Measurements from ENCODE around the gene MAP1LC3B.

Gene MAP1LC3B

DNA sequence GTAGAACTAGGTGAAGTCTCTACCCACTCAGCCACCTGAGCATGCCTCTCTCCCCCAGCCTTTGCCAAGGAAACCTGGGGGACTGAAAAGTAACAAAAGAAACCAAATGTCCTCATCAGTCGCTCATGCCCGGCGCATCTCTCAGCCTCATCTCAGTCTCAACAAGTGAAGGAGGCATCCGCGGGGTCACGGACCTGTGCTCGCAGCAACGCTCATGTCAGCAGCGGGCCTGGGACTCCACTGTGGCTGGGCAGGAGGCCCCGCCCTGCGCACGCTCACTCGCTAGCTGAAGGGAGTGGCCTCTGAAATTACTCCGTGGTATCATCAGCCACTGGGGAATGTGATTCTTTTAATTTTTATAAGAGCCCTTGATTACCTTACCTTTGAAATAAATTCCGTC is 31.3 kb downstream of the MAP1LC3B start:
- H3K27me3 ChIP-seq (ENCODE audit: control insufficient read depth, low read length), result no peaks in the 10 kb centered on the region
- no peaks in the 10 kb centered on the region for H3K36me3 ChIP-seq (ENCODE audit: control insufficient read depth, low read length)
- TF ChIP-seq, protein P1, sequence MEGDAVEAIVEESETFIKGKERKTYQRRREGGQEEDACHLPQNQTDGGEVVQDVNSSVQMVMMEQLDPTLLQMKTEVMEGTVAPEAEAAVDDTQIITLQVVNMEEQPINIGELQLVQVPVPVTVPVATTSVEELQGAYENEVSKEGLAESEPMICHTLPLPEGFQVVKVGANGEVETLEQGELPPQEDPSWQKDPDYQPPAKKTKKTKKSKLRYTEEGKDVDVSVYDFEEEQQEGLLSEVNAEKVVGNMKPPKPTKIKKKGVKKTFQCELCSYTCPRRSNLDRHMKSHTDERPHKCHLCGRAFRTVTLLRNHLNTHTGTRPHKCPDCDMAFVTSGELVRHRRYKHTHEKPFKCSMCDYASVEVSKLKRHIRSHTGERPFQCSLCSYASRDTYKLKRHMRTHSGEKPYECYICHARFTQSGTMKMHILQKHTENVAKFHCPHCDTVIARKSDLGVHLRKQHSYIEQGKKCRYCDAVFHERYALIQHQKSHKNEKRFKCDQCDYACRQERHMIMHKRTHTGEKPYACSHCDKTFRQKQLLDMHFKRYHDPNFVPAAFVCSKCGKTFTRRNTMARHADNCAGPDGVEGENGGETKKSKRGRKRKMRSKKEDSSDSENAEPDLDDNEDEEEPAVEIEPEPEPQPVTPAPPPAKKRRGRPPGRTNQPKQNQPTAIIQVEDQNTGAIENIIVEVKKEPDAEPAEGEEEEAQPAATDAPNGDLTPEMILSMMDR (IDR thresholded peaks at IDR 0.05; ENCODE audit: low read depth, low read length, poor library complexity, severe bottlenecking), result no peak
- TF ChIP-seq EZH2phosphoT487 (IDR thresholded peaks at IDR 0.05; ENCODE audit: borderline replicate concordance, low read length), result no peak
- H4K20me1 ChIP-seq (ENCODE audit: control insufficient read depth, insufficient read depth, low read depth, low read length), result no peaks in the 10 kb centered on the region; the same call in 1 of the 2 replicates
- no peaks in the 10 kb centered on the region for H3F3A ChIP-seq (ENCODE audit: control insufficient read depth, insufficient read depth)
- no peaks in the 10 kb centered on the region for H3K4me1 ChIP-seq (ENCODE audit: control insufficient read depth, low read length)
- no peaks in the 10 kb centered on the region for H3K79me2 ChIP-seq (ENCODE audit: control insufficient read depth, low read length)
- H3K4me2 ChIP-seq (ENCODE audit: low read length), result no peak overlapping the region
- H3K9me3 ChIP-seq (ENCODE audit: control insufficient read depth, insufficient read depth, low read length), result no peaks in the 10 kb centered on the region
- no peak overlapping the region for H3K4me3 ChIP-seq (ENCODE audit: low read length)
- H3K27ac ChIP-seq (ENCODE audit: low read depth, low read length), result no peak overlapping the region
- H3K9me2 ChIP-seq (replicated peaks; ENCODE audit: control insufficient read depth, low read length), result no peaks in the 10 kb centered on the region

DNA sequence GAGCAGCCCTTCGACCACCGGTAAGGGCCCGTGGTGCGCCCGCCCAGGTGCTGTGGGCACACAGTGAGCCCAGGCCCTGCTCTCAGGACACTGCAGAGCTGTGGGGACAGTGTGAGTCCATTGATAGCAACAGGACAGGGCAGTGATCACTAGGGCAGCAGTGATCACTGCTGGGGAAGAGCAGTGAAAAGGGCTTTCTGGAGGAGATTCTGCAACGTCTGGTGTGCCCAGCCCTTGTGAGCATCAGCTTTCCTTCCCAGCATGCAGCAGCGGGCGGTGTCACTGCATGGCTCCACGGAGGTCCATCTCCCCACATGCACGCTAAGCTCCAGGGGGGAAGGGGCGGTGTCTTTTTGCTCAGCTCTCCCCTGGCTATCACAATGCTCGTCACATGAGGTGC is 32.1 kb downstream of the MAP1LC3B start:
- no peaks in the 10 kb centered on the region for H3K9me2 ChIP-seq (replicated peaks; ENCODE audit: control insufficient read depth, low read length)

DNA sequence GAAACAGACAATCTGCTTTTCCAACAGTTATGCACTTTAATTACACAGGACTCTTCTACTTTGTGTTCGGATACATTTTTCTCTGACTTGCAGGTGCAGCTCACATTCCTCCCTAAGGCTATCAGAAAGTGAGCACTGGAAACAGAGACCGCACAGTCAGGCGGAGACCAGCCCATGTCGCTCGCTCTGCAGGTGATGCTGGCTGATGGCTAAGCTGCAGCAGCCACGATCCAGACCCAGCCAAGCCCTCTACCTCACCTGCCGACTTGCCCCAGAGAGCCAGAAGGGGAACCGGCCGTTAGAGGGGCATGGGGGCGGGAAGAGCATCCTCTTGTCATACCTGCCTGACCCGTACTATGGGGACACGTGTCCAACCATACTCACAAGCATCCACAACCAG is 33.8 kb downstream of the MAP1LC3B start:
- no peaks in the 10 kb centered on the region for H3K36me3 ChIP-seq (ENCODE audit: control insufficient read depth, low read length)
- no peaks in the 10 kb centered on the region for H3K4me1 ChIP-seq (ENCODE audit: control insufficient read depth, low read length)
- TF ChIP-seq, protein P1 (IDR thresholded peaks at IDR 0.05; ENCODE audit: low read depth, low read length, poor library complexity, severe bottlenecking), result no peak
- no peak for TF ChIP-seq EZH2phosphoT487 (IDR thresholded peaks at IDR 0.05; ENCODE audit: borderline replicate concordance, low read length)
- no peak overlapping the region for H3K4me2 ChIP-seq (ENCODE audit: low read length)
- H3K79me2 ChIP-seq (ENCODE audit: control insufficient read depth, low read length), result no peaks in the 10 kb centered on the region
- no peak overlapping the region for H3K4me3 ChIP-seq (ENCODE audit: low read length)
- no peaks in the 10 kb centered on the region for H3F3A ChIP-seq (ENCODE audit: control insufficient read depth, insufficient read depth)
- no peaks in the 10 kb centered on the region for H3K27me3 ChIP-seq (ENCODE audit: control insufficient read depth, low read length)
- no peaks in the 10 kb centered on the region; the same call in 1 of the 2 replicates for H4K20me1 ChIP-seq (ENCODE audit: control insufficient read depth, insufficient read depth, low read depth, low read length)
- no peaks in the 10 kb centered on the region for H3K9me2 ChIP-seq (replicated peaks; ENCODE audit: control insufficient read depth, low read length)
- no peaks in the 10 kb centered on the region for H3K9me3 ChIP-seq (ENCODE audit: control insufficient read depth, insufficient read depth, low read length)
- H3K27ac ChIP-seq (ENCODE audit: low read depth, low read length), result no peak overlapping the region

More for the DNA sequence above, 32.1 kb downstream of the MAP1LC3B start:
- Histone ChIP-seq H3K4me3 (ENCODE audit: low read length) (no peak overlapping the region), H3K79me2 (ENCODE audit: control insufficient read depth, low read length) (no peaks in the 10 kb centered on the region), H3K4me1 (ENCODE audit: control insufficient read depth, low read length) (no peaks in the 10 kb centered on the region), H3F3A (ENCODE audit: control insufficient read depth, insufficient read depth) (no peaks in the 10 kb centered on the region), H3K27ac (ENCODE audit: low read depth, low read length) (no peak overlapping the region), H3K4me2 (ENCODE audit: low read length) (no peak overlapping the region), H3K36me3 (ENCODE audit: control insufficient read depth, low read length) (no peaks in the 10 kb centered on the region), H3K9me3 (ENCODE audit: control insufficient read depth, insufficient read depth, low read length) (no peaks in the 10 kb centered on the region), H4K20me1 (ENCODE audit: control insufficient read depth, insufficient read depth, low read depth, low read length) (no peaks in the 10 kb centered on the region; the same call in 1 of the 2 replicates), H3K27me3 (ENCODE audit: control insufficient read depth, low read length) (no peaks in the 10 kb centered on the region)
- TF ChIP-seq, protein P1 (IDR thresholded peaks at IDR 0.05; ENCODE audit: low read depth, low read length, poor library complexity, severe bottlenecking), result no peak
- no peak for TF ChIP-seq EZH2phosphoT487 (IDR thresholded peaks at IDR 0.05; ENCODE audit: borderline replicate concordance, low read length)

Data from DOHH2 (cell line).